ENCODE data around the gene CLASRP.

DNA sequence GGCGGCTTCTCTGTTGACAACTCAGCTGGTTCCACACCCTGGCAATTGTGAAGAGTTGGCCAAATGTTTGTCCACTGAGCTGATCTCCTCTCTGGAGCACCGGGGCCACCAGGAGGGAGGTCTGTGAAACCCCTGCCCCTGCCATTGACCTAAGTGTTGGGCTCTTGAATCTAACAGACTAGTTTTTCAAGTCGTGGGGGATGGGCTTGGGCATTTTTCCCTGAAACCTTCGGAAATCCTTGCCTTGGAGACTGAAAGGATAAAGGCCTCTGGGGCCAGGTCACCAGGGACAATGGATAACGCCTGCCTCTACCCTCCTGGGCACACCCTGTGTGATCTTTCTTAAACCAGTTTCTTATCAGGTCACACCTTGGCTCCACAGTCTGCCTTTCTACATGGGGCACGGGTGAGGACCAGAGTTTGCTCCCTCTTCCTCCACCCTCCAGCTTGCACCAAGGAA lies 41.1 kb downstream of the CLASRP start:
- TF ChIP-seq, protein P1, sequence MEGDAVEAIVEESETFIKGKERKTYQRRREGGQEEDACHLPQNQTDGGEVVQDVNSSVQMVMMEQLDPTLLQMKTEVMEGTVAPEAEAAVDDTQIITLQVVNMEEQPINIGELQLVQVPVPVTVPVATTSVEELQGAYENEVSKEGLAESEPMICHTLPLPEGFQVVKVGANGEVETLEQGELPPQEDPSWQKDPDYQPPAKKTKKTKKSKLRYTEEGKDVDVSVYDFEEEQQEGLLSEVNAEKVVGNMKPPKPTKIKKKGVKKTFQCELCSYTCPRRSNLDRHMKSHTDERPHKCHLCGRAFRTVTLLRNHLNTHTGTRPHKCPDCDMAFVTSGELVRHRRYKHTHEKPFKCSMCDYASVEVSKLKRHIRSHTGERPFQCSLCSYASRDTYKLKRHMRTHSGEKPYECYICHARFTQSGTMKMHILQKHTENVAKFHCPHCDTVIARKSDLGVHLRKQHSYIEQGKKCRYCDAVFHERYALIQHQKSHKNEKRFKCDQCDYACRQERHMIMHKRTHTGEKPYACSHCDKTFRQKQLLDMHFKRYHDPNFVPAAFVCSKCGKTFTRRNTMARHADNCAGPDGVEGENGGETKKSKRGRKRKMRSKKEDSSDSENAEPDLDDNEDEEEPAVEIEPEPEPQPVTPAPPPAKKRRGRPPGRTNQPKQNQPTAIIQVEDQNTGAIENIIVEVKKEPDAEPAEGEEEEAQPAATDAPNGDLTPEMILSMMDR (IDR thresholded peaks at IDR 0.05): no peak
- TF ChIP-seq ZFX (IDR thresholded peaks at IDR 0.05; ENCODE audit: borderline replicate concordance): no peak
